GM04504 (cell line): ENCODE results near the gene WT1.
"Not testable (repeated sequence)": the region's sequence is repeated elsewhere in the genome, so short reads cannot be mapped to it uniquely, and the experiment has no call there.

Source experiments
- DNase-seq: peaks from one replicate; pipeline ENCODE4 v3.0.0-alpha.2; 2012; ENCODE audit warnings: low read depth

Gene WT1

DNA sequence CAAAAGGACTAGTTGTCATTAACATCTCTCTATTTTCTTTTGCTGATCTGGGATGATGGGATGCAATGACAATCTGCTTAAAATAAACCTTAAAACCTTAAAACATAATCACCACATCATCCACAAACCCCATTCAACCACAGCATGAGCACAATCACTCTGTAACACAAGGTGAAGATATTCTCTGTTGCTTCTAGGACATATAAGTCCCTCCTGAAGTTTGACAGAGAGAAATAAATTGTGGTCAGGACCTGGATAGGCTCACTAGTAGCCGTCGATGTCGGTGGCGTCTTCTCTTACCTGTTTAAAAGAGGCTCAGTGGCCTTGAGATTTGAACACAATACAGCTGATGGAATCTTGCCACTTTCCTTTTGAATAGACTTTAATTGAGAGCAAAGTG lies 47.9 kb downstream of the WT1 start:
- DNase-seq, result no peak

DNA sequence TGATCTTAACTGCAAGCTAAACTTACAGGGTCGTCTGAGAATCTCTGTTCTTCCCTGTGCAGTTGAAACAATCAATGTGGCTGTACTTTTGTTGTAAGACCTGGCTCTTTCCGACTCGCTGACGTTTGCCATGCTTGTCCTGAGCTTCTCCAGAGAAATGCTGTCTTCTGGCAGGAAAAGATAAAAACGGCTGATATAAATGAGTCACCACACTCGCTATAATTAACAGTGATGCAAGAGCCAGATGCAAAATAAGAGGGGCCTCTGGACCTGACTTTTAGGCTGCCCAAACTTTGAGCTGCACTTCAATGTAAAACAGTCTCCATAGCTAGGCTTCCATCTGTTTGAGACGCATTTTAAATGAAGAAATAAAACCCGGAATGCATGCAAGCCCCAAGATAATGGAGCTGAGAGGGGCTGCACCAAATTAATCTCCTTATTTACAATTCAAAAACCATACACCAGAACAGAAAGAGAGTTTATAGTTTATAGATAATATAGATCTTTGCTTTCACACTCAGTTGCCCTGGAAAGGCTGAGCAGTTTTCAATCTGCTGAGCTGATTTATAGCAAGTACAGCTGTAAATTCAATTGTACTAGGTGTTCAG lies 48.5 kb downstream of the WT1 start:
- no peak for DNase-seq

DNA sequence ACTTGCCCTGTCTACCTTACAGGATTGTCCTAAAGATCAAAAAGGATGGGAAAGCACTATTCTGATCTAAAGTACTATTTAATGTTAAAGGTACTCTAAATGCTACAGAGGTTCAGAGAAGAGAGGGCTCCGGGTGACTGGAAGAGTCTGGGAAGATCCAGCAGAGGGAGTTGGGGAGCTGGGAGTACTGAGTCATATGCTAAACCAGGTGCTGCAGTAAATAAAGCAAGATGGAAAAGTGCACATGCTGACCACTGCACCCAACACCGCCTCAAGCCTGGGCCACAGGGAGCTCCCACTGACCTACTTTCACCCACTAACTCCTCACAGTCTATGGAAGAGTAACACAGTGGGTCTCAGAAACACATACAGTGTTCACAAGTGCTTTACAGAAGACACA lies 49.3 kb downstream of the WT1 start:
- DNase-seq, result no peak

DNA sequence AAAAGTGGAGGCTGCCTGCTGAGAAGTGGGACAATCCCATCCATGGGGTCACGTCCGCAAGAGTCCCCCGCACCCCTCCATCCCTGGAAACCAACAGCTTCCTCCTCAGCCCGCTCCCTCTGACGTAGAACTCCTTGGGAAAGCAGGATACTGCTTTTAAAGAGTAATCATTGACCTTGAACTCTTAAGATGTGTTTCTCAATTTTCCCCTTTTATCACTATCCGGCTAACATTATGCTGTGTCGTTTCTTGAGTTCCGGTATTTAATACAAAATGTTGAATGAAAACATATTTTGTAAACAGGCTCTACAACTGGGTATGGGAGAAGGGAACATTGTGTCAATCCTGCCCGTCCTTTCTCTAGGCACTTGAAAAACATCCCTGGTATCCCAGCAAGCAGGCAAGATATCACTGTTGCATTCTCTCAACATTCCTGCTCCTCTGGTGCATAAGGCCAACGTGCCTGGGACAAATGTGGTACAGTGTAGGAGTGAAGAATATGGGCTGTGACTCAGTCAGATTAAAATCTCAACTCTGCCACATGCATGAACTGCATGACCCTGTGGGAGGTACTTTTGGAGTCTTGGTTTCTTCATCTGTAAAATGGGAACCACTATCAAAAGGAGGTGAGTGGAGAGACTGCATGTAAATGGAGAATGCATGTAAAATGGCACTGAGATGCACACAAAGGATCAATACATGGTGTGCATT lies 52.8 kb downstream of the WT1 start:
- no peak for DNase-seq

DNA sequence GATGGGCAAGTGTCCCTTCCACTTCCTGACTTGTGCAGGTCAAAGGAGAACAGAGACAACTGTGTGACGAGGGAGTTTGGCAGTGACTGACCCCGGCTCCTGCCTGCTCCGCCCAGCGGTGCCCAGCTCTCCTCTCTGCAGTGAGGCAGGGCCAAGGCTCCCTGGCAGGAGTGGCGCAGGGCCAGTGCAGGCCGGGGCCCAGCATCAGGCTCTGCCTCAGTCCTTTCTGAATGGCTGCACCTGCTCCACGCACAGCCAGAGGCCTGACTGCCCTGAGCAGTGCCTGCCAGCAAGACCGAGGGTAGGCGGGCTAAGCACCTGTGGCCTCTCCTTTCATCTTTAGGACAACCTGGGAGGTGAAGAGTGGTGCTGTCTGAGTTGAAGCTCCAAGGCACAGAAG lies 54.2 kb downstream of the WT1 start:
- no peak for DNase-seq

DNA sequence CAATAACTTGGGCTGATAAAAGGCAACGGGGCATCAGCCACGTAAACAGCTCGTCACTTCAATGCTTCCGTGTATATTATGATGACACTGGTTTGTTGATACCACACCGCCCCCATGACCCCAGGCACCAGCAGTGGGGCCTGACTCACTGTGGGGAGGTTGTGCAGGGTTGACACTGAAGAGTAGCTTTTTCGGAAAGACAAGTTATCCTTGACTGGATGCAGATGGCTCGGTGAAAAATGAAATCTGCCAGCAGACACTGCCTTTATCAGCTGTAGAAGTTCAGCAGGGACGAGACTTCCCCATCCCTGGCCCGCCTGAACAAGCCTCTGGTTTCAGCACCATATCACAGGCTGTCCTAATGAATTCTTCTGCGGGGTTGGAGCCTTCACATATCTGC lies 55.6 kb downstream of the WT1 start:
- DNase-seq, result no peak

DNA sequence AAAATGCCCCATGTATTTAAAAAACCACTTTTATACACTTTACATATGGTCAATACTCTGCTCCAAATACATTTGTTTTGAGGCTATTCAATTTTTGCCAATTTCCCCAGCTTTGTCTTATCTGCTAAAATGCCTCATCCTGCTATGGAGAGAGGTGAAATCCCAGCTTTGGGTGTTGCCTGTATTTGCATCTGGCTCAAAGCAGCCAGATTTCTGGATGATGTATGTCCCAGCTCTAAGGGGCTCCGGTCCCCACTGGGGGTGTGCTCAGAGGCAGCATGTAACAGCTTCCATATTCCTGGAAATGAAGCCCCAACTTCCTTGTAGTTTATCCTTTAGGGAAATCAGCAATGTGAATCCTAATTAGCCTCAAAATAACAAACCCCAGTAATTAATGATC lies 59.5 kb downstream of the WT1 start:
- no peak for DNase-seq

DNA sequence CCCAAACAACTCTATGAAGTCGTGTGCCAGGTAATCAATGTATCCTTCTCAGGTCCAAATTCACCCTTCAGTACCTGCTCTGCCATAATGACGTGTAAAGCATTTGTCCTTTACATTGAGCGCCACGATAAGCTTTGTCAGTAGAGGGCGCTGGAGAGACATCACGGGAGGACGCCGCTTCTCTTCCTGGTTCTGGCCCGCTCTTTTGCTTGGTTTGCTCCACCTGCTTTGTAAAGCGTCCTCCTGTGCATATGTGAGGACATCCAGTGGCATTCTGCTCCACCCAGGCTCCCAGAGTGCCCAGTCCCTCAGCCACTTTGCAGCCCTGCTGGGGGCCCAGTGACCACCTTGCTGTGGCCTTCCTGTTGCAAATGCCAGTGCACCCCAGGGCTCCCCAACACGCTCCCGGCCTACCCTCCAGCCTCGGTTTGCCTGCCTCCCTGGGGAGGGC lies 61.1 kb downstream of the WT1 start:
- DNase-seq, result no peak

DNA sequence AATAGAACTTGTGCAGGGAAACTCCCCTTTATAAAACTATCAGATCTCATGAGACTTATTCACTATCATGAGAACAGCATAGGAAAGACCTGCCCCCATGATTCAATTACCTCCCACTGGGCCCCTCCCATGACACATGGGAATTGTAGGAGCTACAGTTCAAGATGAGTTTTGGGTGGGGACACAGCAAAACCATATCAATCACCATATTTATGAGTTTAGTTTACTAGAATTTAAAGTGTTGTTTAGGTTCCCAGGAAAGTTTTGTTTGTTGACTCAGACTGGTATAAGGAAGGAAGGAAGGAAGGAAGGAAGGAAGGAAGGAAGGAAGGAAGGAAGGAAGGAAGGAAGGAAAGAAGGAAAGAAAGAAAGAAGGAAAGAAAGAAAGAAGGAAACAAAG lies 65.4 kb downstream of the WT1 start:
- not testable (repeated sequence) for DNase-seq

DNA sequence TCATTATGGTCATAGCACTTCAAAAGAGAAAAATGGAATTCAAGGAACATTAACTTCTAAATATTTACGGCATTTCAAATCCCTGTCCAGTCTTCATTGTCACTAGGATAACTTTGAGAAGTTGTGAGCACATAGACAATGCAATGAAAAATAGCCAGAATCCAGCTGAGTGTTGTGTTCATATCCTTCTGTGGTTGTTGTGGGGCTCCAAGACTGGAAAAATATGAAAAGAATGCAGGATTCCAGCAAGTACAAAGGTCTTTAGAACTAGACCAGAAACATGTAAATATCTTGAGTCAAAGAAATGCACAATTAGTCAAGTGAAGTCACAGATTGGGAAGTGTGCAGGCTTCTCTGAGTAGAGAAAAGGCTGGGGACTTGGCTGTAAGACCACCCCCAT lies 68.7 kb downstream of the WT1 start:
- peak; percentile 1 for DNase-seq

DNA sequence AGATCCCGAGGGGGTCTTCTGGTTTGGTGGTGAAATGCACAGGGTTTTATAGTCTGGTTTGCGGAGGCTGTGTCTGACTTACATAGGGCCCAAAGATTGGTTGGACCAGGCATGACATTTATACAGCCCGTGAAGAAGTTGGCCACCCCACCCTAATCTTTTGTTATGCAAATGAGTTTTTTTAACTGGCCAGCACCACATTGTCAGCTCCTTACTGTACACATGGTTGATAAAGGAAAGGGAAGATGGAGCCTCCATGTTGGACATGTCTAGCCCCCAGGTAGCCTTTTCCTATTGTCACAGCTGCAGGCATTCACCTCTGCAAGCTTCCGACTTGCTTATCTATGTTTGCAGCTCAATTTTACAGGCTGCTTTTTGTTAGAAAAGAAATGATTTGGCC lies 70.1 kb downstream of the WT1 start:
- DNase-seq, result no peak

DNA sequence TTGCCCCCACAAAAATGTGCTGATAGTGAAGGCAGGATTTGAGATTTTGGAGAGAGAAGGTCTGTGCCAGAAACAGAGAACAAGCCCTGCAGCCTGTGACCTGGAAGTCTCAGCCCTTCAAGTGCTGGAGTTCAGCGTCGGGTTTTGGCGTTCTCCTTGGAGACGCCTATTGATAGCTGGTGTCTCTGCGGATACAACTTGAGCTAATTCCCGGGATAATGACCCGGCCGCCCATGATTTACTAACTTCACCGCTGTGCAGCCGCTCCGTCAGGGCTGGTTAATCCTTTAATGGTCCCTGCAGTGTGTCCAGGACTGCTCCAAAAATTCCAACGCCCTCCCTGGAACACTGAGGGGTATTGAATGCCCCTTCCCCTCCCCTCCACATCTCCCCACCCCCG lies 76.6 kb downstream of the WT1 start:
- no peak for DNase-seq

DNA sequence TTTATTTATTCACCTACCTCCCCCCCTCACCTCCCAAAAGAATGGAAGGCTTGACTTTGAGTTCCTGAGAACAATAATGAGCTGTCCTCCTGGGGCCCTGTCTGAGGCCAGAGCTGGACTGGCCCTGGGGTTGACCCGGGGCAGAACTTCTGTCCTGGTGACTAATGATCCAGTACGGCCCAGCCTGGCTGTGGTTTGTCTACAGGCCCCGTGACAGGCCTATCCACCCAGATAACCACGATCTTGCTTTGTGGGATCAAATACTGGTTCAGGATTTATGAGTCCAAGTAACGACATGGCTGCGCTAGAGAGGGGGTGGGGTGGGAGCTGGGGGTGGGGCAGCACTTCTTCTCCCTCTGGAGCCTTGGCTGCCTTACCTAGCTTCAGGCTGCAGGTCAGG lies 81.5 kb downstream of the WT1 start:
- no peak for DNase-seq

DNA sequence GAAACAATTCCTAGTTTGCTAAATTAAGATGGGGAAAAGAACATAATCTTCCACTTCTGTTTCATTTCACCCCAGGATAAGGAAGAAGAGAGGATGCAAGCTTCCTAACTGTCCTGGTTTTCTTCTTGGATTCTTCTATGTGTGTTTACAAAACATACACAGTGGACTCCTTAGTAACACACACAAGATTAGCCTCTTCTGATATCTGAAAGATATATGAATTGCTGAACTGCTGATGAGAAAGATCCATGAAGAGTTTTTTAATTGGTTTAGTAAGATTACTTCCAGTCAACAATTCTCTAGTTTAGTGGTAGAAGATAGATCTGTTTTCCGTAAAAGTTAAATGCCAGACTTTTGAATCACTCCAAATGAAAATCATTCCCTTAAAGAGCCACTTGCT lies 86.8 kb downstream of the WT1 start:
- DNase-seq, result no peak

DNA sequence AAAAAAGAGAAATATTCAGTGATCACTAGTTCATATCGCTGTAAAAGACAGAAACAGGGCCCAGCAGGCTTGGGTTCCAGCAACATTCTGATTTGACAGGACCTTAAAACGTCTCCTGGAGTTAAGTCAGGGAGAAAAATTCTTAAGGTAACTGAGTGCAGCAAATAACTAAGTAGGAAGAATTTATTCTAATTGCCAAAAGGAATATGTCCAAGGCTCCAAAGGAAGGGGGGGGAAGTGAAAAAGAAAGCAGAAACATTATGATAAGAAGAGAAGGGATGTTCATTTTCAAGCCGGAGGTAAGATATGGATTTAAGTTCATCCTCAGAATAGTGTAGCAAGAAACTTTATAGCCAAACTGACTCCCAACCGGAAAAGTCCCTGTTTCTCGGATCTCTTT lies 90.4 kb downstream of the WT1 start:
- DNase-seq, result no peak

DNA sequence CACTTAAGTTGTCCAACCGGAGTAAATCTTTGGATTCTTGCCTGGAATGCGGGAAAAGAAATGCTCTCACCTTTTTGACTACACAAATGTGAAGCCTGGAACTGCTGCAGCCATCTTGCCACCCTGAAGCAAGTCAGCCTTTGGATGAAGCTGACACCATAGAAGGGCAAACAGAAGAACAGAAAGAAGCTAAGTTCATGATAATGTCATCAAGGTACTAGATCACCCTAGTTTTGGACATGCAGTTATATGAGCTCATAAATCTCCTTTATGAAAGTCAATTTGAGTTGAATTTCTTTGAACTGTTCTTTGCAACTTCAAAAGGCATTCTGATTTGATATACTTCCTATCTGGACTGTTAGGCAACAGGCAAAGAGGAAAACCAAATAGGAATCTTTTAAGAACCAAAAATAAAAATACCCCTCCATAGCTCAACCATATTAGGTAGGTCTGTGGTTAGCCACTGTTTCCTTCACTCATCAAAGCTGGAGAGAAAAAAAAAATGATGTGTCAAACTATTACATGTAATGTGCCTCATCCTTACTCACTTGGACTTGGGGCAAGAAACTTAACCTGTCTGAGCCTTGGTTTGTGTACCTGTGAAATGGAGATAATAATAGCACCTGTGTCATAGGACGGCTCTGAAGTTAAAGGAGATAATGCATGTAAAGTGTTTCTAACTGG lies 91.9 kb downstream of the WT1 start:
- no peak for DNase-seq

DNA sequence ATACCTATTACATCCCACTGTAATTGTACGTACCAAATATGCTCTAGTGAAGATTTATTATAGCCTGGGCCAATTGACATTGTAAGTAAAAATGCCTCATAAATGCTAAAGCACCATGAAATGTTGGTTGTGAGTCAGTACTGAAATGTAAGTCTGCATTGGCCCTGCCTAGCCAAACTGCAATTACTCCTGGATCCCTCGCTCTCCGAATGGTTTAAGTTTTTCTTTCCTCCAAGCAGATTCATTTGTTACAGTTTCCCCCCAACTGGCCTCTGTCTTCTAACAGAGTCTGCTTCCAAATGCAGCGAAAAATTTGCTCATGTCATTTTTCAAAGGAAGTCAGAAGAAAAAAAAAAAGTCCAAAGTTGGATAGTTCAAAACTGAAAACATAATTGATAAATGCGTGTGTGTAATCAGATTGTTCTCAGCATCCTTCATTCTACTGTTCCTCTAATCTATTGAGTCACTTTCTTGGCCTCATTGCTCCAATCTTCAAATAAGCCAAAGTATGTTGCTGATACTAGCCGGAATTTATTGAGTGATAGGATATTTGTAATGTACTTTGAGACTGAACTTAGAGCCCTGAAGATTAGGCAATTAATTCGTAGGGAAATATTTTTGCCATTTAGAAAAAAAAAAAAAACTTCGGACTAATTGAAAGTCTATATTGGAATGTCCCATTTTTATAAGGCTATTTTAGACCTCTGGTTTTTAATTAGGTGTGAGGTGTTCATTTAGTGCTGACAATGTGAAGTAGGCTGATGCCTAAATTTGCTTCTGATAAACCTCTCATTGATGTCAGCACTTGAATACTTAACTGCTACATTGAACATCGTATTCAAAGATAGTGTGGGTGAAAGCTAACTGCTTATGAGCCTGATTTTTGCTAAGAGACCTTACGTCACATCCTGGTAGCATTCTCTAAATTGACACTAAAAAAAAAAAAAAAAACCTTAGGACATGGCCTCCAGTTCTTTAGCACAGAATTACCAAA lies 93.4 kb downstream of the WT1 start:
- no peak for DNase-seq

DNA sequence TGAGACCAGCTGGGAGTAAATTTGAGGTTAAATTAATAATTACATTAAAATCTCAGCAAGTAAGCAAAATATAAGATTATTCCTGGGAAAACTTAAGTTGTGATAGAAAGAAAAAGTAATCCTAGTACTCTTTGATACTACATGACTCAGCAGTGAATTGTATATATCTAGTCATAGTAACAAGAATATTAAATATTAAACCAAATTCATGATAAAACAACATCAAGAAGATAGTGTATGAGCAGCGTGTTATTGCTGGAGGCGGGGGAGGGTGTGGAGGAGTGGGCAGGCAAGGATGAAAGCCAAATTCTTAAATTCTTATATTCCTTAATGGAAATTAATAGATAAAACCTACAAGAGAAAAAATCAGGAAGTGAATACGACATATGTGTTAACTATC lies 95.2 kb downstream of the WT1 start:
- no peak for DNase-seq
